HepG2 (cell line): Measurements from ENCODE around the gene SEPTIN10. TPM values are rescaled to one million over a fixed set of nuclear protein-coding genes. Genes with fewer than 3 reads are reported as not detected.

Experiments
- CEBPB ChIP-seq: IDR thresholded peaks from 2 replicates; pipeline ENCODE4 v1.6.1; 2011; ENCODE audit warnings: low read depth, low read length, improper control_type of control experiment, borderline replicate concordance
- DMAP1 ChIP-seq: IDR thresholded peaks from 2 replicates; pipeline ENCODE4 v1.6.1; 2016
- EZH2 ChIP-seq: conservative IDR thresholded peaks from 2 replicates; pipeline ENCODE4 v1.6.1; 2012; ENCODE audit warnings: mild to moderate bottlenecking, low read depth, low read length, moderate library complexity
- FOXO1 ChIP-seq: sonication (generic); formaldehyde crosslinking; IDR thresholded peaks from 2 replicates; pipeline ENCODE4 v1.4.0; 2020; ENCODE audit warnings: missing genetic modification reagents
- HDAC6 ChIP-seq: fragments of 200-600 bp; sonication (generic); IDR thresholded peaks from 2 replicates; pipeline ENCODE4 v1.7.0; 2017; ENCODE audit warnings: mild to moderate bottlenecking, antibody characterized with exemption, low read length, low read depth
- HNF1B ChIP-seq: sonication (generic); formaldehyde crosslinking; IDR thresholded peaks from 2 replicates; pipeline ENCODE4 v1.5.1; 2020; ENCODE audit warnings: mild to moderate bottlenecking, moderate library complexity, missing genetic modification reagents
- MAFK ChIP-seq, 2 experiments: IDR thresholded peaks in 1 of 2; conservative IDR thresholded peaks in 1 of 2; 2 replicates each; pipeline ENCODE4 v1.6.1; 2011; ENCODE audit warnings: improper control_type of control experiment in 2 of 2, low read length in 2 of 2
- NFE2L2 ChIP-seq: fragments of 150-350 bp; IDR thresholded peaks from 2 replicates; pipeline ENCODE4 v1.6.1; 2014; ENCODE audit warnings: low read length
- SALL1 ChIP-seq: sonication (generic); formaldehyde crosslinking; IDR thresholded peaks from 2 replicates; pipeline ENCODE4 v1.8.0; 2022; ENCODE audit warnings: mild to moderate bottlenecking, missing genetic modification reagents
- SRSF9 ChIP-seq: fragments of 200-400 bp; formaldehyde crosslinking; IDR thresholded peaks from 2 replicates; pipeline ENCODE4 v1.6.1; 2018; ENCODE audit warnings: borderline replicate concordance, mild to moderate bottlenecking, low read depth, low read length; ENCODE audit not compliant: insufficient read depth, poor library complexity, severe bottlenecking
- TP53 ChIP-seq: sonication (generic); formaldehyde crosslinking; conservative IDR thresholded peaks from 2 replicates; pipeline ENCODE4 v1.4.0; 2020; ENCODE audit warnings: missing genetic modification reagents
- ZBTB38 ChIP-seq: sonication (generic); formaldehyde crosslinking; IDR thresholded peaks from 2 replicates; pipeline ENCODE4 v1.5.1; 2020; ENCODE audit warnings: mild to moderate bottlenecking, missing genetic modification reagents
- ZFP82 ChIP-seq: sonication (generic); formaldehyde crosslinking; IDR thresholded peaks from 2 replicates; pipeline ENCODE4 v1.5.1; 2020; ENCODE audit warnings: mild to moderate bottlenecking, missing genetic modification reagents, borderline replicate concordance
- ZKSCAN1 ChIP-seq: fragments of 150-350 bp; IDR thresholded peaks from 2 replicates; pipeline ENCODE4 v1.6.1; 2014; ENCODE audit warnings: low read length
- ZNF331 ChIP-seq: sonication (generic); formaldehyde crosslinking; IDR thresholded peaks from 2 replicates; pipeline ENCODE4 v1.4.0; 2020; ENCODE audit warnings: missing genetic modification reagents
- ZNF567 ChIP-seq: sonication (generic); formaldehyde crosslinking; IDR thresholded peaks from 2 replicates; pipeline ENCODE4 v1.8.1; 2023; ENCODE audit warnings: mild to moderate bottlenecking, missing genetic modification reagents, borderline replicate concordance
- ZNF577 ChIP-seq: sonication (generic); formaldehyde crosslinking; IDR thresholded peaks from 2 replicates; pipeline ENCODE4 v1.4.0; 2020; ENCODE audit warnings: mild to moderate bottlenecking, low read depth, missing genetic modification reagents, borderline replicate concordance
- ZNF589 ChIP-seq: sonication (generic); formaldehyde crosslinking; conservative IDR thresholded peaks from 2 replicates; pipeline ENCODE4 v1.8.0; 2022; ENCODE audit warnings: mild to moderate bottlenecking, moderate library complexity, missing genetic modification reagents
- ZNF652 ChIP-seq: IDR thresholded peaks from 2 replicates; pipeline ENCODE4 v1.6.1; 2016; ENCODE audit warnings: low read depth, borderline replicate concordance
- ZNF792 ChIP-seq: IDR thresholded peaks from 2 replicates; pipeline ENCODE4 v1.6.1; 2016
- ZNF841 ChIP-seq: sonication (generic); formaldehyde crosslinking; IDR thresholded peaks from 2 replicates; pipeline ENCODE4 v1.8.1; 2023; ENCODE audit warnings: missing genetic modification reagents, borderline replicate concordance
- polyA plus RNA-seq, 8 experiments: library from polyadenylated mRNA; depleted of rRNA in 3 of 8; stranded (reverse) in 7 of 8; unstranded in 1 of 8; fragments of >200 nt; fragmentation: Illumina TruSeq in 4 of 8; extraction: Trizol in 4 of 8; gene quantifications; 2 replicates each; pipeline versions ENCODE4 v1.2.1 to v1.2.3, GENCODE V29; 2011 to 2016; ENCODE audit warnings: low read depth in 4 of 8, missing spikeins in 1 of 8, mixed read lengths in 1 of 8; ENCODE audit not compliant: insufficient read depth in 1 of 8
- total RNA-seq, 5 experiments: library from RNA; depleted of rRNA; stranded (reverse); fragments of >200 nt; fragmentation: Illumina TruSeq; extraction: Trizol; gene quantifications; 2 replicates each; pipeline ENCODE4 v1.2.3, GENCODE V29; 2016; ENCODE audit warnings: low read depth in 1 of 5
- TF ChIP-seq, protein P1 (sequence below): sonication (generic); formaldehyde crosslinking; IDR thresholded peaks from 2 replicates; pipeline ENCODE4 v1.9.0; 2021; ENCODE audit warnings: missing genetic modification reagents, borderline replicate concordance
- TF ChIP-seq, protein P2 (sequence below): sonication (generic); formaldehyde crosslinking; IDR thresholded peaks from 2 replicates; pipeline ENCODE4 v1.5.1; 2020; ENCODE audit warnings: mild to moderate bottlenecking, missing genetic modification reagents

SEPTIN10 gene
- total and polyA plus RNA-seq, 2 of the 13 experiments (the other 11 are each of a cell fraction or from before 2014, with no cell fraction given) = 45.8 to 67.5 TPM

GRCh38 chr2:109644571-109645275 lies 31.0 kb upstream of the SEPTIN10 start (continued):
- TF ChIP-seq ZNF577 (CRISPR knock-in tag) (no peak), ZNF841 (CRISPR knock-in tag) (0 out of 2 replicates have a peak, but pooled peaks have one; percentile 80), ZNF589 (CRISPR knock-in tag) (peak; percentile 99), NFE2L2 (no peak; the same call in 1 of the 2 replicates), CEBPB (no peak), EZH2 (no peak), HNF1B (CRISPR knock-in tag) (peak; percentile 99), ZNF792 (CRISPR knock-in tag) (peak; percentile 99), ZNF331 (CRISPR knock-in tag) (peak; percentile 97), SALL1 (CRISPR knock-in tag) (peak; percentile 99), SRSF9 (no peak), HDAC6 (no peak), DMAP1 (CRISPR knock-in tag) (peak; percentile 75; the same call in 1 of the 2 replicates), ZBTB38 (CRISPR knock-in tag) (peak; percentile 97), ZKSCAN1 (peak; percentile 56; the same call in 1 of the 2 replicates), ZNF652 (CRISPR knock-in tag) (peak; percentile 41; the same call in 1 of the 2 replicates), TP53 (peak; percentile 72; the same call in 1 of the 2 replicates), ZNF567 (CRISPR knock-in tag) (0 out of 2 replicates have a peak, but pooled peaks have one; percentile 26), MAFK (conservative IDR thresholded peaks at IDR 0.05 in 1 of 2, IDR thresholded peaks at IDR 0.05 in 1 of 2; ENCODE audit: low read length in 2 of 2) (no peak), FOXO1 (CRISPR knock-in tag) (peak; percentile 100), ZFP82 (peak; percentile 69; the same call in 1 of the 2 replicates)
- TF ChIP-seq, protein P1, sequence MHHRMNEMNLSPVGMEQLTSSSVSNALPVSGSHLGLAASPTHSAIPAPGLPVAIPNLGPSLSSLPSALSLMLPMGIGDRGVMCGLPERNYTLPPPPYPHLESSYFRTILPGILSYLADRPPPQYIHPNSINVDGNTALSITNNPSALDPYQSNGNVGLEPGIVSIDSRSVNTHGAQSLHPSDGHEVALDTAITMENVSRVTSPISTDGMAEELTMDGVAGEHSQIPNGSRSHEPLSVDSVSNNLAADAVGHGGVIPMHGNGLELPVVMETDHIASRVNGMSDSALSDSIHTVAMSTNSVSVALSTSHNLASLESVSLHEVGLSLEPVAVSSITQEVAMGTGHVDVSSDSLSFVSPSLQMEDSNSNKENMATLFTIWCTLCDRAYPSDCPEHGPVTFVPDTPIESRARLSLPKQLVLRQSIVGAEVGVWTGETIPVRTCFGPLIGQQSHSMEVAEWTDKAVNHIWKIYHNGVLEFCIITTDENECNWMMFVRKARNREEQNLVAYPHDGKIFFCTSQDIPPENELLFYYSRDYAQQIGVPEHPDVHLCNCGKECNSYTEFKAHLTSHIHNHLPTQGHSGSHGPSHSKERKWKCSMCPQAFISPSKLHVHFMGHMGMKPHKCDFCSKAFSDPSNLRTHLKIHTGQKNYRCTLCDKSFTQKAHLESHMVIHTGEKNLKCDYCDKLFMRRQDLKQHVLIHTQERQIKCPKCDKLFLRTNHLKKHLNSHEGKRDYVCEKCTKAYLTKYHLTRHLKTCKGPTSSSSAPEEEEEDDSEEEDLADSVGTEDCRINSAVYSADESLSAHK (CRISPR knock-in tag) = 0 out of 2 replicates have a peak, but pooled peaks have one; percentile 38
- TF ChIP-seq, protein P2, sequence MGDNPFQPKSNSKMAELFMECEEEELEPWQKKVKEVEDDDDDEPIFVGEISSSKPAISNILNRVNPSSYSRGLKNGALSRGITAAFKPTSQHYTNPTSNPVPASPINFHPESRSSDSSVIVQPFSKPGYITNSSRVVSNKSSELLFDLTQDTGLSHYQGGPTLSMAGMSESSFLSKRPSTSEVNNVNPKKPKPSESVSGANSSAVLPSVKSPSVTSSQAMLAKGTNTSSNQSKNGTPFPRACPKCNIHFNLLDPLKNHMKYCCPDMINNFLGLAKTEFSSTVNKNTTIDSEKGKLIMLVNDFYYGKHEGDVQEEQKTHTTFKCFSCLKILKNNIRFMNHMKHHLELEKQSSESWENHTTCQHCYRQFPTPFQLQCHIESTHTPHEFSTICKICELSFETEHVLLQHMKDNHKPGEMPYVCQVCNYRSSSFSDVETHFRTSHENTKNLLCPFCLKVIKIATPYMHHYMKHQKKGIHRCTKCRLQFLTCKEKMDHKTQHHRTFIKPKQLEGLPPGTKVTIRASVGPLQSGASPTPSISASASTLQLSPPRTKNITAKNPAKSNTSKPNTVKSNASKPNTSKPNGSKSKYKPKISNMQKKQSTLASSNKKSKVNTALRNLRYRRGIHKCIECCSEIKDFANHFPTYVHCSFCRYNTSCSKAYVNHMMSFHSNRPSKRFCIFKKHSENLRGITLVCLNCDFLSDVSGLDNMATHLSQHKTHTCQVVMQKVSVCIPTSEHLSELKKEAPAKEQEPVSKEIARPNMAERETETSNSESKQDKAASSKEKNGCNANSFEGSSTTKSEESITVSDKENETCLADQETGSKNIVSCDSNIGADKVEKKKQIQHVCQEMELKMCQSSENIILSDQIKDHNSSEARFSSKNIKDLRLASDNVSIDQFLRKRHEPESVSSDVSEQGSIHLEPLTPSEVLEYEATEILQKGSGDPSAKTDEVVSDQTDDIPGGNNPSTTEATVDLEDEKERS = peak; percentile 84; the same call in 1 of the 2 replicates
